HepG2 (cell line): ENCODE data around the gene CNOT1. TPM values are rescaled to one million over a fixed set of nuclear protein-coding genes. Genes with fewer than 3 reads are reported as not detected.

ENCODE experiments used
- BORCS8-MEF2B ChIP-seq: sonication (generic); formaldehyde crosslinking; IDR thresholded peaks from 2 replicates; pipeline ENCODE4 v1.8.0; 2022; ENCODE audit warnings: mild to moderate bottlenecking, missing genetic modification reagents
- ERF ChIP-seq: IDR thresholded peaks from 2 replicates; pipeline ENCODE4 v1.6.1; 2018; ENCODE audit warnings: missing biosample characterization, missing genetic modification reagents
- FOXK1 ChIP-seq: sonication (generic); formaldehyde crosslinking; IDR thresholded peaks from 2 replicates; pipeline ENCODE4 v1.4.0; 2020; ENCODE audit warnings: low read depth, missing genetic modification reagents, borderline replicate concordance
- MAFF ChIP-seq: IDR thresholded peaks from 2 replicates; pipeline ENCODE4 v1.6.1; 2011; ENCODE audit warnings: low read depth, low read length, improper control_type of control experiment
- MBD4 ChIP-seq: IDR thresholded peaks from 2 replicates; pipeline ENCODE4 v1.6.1; 2012; ENCODE audit warnings: low read length, inconsistent platforms, borderline replicate concordance
- NCOA1 ChIP-seq: sonication (generic); formaldehyde crosslinking; IDR thresholded peaks from 2 replicates; pipeline ENCODE4 v1.9.0; 2021; ENCODE audit warnings: missing genetic modification reagents
- PCBP2 ChIP-seq: fragments of 200-400 bp; formaldehyde crosslinking; optimal IDR thresholded peaks from 2 replicates; pipeline ENCODE3; 2018; ENCODE audit warnings: low read length, low read depth; ENCODE audit not compliant: poor library complexity, severe bottlenecking
- SATB2 ChIP-seq: sonication (generic); formaldehyde crosslinking; IDR thresholded peaks from 2 replicates; pipeline ENCODE4 v1.5.0; 2020; ENCODE audit warnings: missing genetic modification reagents
- SOX13 ChIP-seq, 3 experiments: fragments of 450-650 bp in 1 of 3; sonication (generic) in 1 of 3; formaldehyde crosslinking in 1 of 3; IDR thresholded peaks in 2 of 3; conservative IDR thresholded peaks in 1 of 3; 2 replicates each; pipeline versions ENCODE4 v1.5.0 to v1.6.1; 2016 to 2020; ENCODE audit warnings: antibody characterized with exemption in 1 of 3, mild to moderate bottlenecking in 1 of 3, missing compliant biosample characterization in 1 of 3, missing genetic modification reagents in 1 of 3, moderate library complexity in 1 of 3
- SP140L ChIP-seq: sonication (generic); formaldehyde crosslinking; IDR thresholded peaks from 2 replicates; pipeline ENCODE4 v1.4.0; 2020; ENCODE audit warnings: missing genetic modification reagents, borderline replicate concordance
- TBP ChIP-seq: sonication (generic); formaldehyde crosslinking; IDR thresholded peaks from 2 replicates; pipeline ENCODE4 v1.5.0; 2020; ENCODE audit warnings: missing genetic modification reagents
- TBX2 ChIP-seq: sonication (generic); formaldehyde crosslinking; IDR thresholded peaks from 2 replicates; pipeline ENCODE4 v1.5.0; 2020; ENCODE audit warnings: missing genetic modification reagents, mild to moderate bottlenecking, borderline replicate concordance
- ZNF225 ChIP-seq: sonication (generic); formaldehyde crosslinking; IDR thresholded peaks from 2 replicates; pipeline ENCODE4 v1.4.0; 2020; ENCODE audit warnings: mild to moderate bottlenecking, missing genetic modification reagents
- ZNF326 ChIP-seq: sonication (generic); formaldehyde crosslinking; IDR thresholded peaks from 2 replicates; pipeline ENCODE4 v1.4.0; 2020; ENCODE audit warnings: missing genetic modification reagents, borderline replicate concordance
- ZNF775 ChIP-seq: sonication (generic); formaldehyde crosslinking; IDR thresholded peaks from 2 replicates; pipeline ENCODE4 v1.4.0; 2020; ENCODE audit warnings: missing genetic modification reagents, mild to moderate bottlenecking, moderate library complexity, borderline replicate concordance
- ZNF792 ChIP-seq: IDR thresholded peaks from 2 replicates; pipeline ENCODE4 v1.6.1; 2016
- ZNF883 ChIP-seq: sonication (generic); formaldehyde crosslinking; IDR thresholded peaks from 2 replicates; pipeline ENCODE4 v1.5.1; 2020; ENCODE audit warnings: mild to moderate bottlenecking, missing genetic modification reagents; ENCODE audit errors: not compliant biosample characterization
- polyA plus RNA-seq, 8 experiments: library from polyadenylated mRNA; depleted of rRNA in 3 of 8; stranded (reverse) in 7 of 8; unstranded in 1 of 8; fragments of >200 nt; fragmentation: Illumina TruSeq in 4 of 8; extraction: Trizol in 4 of 8; gene quantifications; 2 replicates each; pipeline versions ENCODE4 v1.2.1 to v1.2.3, GENCODE V29; 2011 to 2016; ENCODE audit warnings: low read depth in 4 of 8, missing spikeins in 1 of 8, mixed read lengths in 1 of 8; ENCODE audit not compliant: insufficient read depth in 1 of 8
- total RNA-seq, 5 experiments: library from RNA; depleted of rRNA; stranded (reverse); fragments of >200 nt; fragmentation: Illumina TruSeq; extraction: Trizol; gene quantifications; 2 replicates each; pipeline ENCODE4 v1.2.3, GENCODE V29; 2016; ENCODE audit warnings: low read depth in 1 of 5
- TF ChIP-seq, protein P1 (sequence below): sonication (generic); formaldehyde crosslinking; IDR thresholded peaks from 2 replicates; pipeline ENCODE4 v1.4.0; 2020; ENCODE audit warnings: missing genetic modification reagents, borderline replicate concordance
- TF ChIP-seq, protein P2 (sequence below): sonication (generic); formaldehyde crosslinking; IDR thresholded peaks from 2 replicates; pipeline ENCODE4 v1.8.1; 2022; ENCODE audit warnings: low read depth, mild to moderate bottlenecking, missing genetic modification reagents
- TF ChIP-seq, protein P3 (sequence below): sonication (generic); formaldehyde crosslinking; conservative IDR thresholded peaks from 2 replicates; pipeline ENCODE4 v1.4.0; 2020; ENCODE audit warnings: missing genetic modification reagents
- TF ChIP-seq, protein P4 (sequence below): sonication (generic); formaldehyde crosslinking; IDR thresholded peaks from 2 replicates; pipeline ENCODE4 v1.5.0; 2020; ENCODE audit warnings: missing genetic modification reagents, mild to moderate bottlenecking, borderline replicate concordance

Gene CNOT1
- total and polyA plus RNA-seq, 2 of the 13 experiments (the other 11 are each of a cell fraction or from before 2014, with no cell fraction given), result 188 to 232 TPM

DNA sequence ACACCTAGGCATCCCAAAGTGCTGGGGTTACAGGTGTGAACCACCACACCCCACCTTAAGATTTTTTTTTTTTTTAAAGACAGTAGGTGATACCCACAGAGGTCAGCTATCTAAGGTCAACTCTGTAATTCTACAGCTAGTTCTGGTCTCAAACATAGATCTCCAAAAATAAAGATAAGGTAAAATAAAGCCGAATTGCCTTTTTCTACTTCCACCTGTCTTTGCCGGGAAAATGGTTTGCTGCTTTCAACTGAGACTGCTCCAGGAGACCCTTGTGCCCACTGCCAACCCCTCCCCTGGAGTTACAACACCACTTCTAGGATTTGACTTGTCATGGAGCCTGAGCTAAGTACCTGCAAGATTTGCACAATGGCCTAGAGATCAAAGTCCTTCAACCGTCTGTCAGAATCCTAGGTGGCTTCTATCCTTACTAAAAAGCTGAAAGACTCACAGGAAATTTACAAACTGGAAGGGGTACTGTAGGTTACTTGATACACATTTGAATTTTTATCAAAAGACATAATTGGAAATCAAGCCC lies 4.7 kb upstream of the CNOT1 start (continued):
- TF ChIP-seq, protein P1, sequence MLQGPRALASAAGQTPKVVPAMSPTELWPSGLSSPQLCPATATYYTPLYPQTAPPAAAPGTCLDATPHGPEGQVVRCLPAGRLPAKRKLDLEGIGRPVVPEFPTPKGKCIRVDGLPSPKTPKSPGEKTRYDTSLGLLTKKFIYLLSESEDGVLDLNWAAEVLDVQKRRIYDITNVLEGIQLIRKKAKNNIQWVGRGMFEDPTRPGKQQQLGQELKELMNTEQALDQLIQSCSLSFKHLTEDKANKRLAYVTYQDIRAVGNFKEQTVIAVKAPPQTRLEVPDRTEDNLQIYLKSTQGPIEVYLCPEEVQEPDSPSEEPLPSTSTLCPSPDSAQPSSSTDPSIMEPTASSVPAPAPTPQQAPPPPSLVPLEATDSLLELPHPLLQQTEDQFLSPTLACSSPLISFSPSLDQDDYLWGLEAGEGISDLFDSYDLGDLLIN (CRISPR knock-in tag), result no peak
- TF ChIP-seq ERF, result no peak
- TF ChIP-seq, protein P2, sequence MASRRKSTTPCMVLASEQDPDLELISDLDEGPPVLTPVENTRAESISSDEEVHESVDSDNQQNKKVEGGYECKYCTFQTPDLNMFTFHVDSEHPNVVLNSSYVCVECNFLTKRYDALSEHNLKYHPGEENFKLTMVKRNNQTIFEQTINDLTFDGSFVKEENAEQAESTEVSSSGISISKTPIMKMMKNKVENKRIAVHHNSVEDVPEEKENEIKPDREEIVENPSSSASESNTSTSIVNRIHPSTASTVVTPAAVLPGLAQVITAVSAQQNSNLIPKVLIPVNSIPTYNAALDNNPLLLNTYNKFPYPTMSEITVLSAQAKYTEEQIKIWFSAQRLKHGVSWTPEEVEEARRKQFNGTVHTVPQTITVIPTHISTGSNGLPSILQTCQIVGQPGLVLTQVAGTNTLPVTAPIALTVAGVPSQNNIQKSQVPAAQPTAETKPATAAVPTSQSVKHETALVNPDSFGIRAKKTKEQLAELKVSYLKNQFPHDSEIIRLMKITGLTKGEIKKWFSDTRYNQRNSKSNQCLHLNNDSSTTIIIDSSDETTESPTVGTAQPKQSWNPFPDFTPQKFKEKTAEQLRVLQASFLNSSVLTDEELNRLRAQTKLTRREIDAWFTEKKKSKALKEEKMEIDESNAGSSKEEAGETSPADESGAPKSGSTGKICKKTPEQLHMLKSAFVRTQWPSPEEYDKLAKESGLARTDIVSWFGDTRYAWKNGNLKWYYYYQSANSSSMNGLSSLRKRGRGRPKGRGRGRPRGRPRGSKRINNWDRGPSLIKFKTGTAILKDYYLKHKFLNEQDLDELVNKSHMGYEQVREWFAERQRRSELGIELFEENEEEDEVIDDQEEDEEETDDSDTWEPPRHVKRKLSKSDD, result no peak
- no peak for TF ChIP-seq ZNF775
- TF ChIP-seq SOX13 (IDR thresholded peaks at IDR 0.05), result peak; percentile 43; the same call in 1 of the 2 replicates
- TF ChIP-seq SOX13 (CRISPR knock-in tag; conservative IDR thresholded peaks at IDR 0.05 in 1 of 2, IDR thresholded peaks at IDR 0.05 in 1 of 2), result peak in 1 of 2 experiments; percentile 70; a peak in 2 of 4 replicates
- no peak for TF ChIP-seq BORCS8-MEF2B
- TF ChIP-seq SP140L (CRISPR knock-in tag), result no peak
- TF ChIP-seq, protein P3, sequence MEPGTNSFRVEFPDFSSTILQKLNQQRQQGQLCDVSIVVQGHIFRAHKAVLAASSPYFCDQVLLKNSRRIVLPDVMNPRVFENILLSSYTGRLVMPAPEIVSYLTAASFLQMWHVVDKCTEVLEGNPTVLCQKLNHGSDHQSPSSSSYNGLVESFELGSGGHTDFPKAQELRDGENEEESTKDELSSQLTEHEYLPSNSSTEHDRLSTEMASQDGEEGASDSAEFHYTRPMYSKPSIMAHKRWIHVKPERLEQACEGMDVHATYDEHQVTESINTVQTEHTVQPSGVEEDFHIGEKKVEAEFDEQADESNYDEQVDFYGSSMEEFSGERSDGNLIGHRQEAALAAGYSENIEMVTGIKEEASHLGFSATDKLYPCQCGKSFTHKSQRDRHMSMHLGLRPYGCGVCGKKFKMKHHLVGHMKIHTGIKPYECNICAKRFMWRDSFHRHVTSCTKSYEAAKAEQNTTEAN (CRISPR knock-in tag), result no peak
- TF ChIP-seq PCBP2, result no peak
- no peak for TF ChIP-seq TBX2 (CRISPR knock-in tag)
- TF ChIP-seq NCOA1, result no peak
- peak; percentile 48; the same call in 1 of the 2 replicates for TF ChIP-seq MAFF
- TF ChIP-seq, protein P4, sequence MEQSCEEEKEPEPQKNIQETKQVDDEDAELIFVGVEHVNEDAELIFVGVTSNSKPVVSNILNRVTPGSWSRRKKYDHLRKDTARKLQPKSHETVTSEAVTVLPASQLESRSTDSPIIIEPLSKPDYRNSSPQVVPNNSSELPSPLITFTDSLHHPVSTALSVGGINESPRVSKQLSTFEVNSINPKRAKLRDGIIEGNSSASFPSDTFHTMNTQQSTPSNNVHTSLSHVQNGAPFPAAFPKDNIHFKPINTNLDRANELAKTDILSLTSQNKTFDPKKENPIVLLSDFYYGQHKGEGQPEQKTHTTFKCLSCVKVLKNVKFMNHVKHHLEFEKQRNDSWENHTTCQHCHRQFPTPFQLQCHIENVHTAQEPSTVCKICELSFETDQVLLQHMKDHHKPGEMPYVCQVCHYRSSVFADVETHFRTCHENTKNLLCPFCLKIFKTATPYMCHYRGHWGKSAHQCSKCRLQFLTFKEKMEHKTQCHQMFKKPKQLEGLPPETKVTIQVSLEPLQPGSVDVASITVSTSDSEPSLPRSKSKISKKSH (CRISPR knock-in tag), result no peak
- TF ChIP-seq SATB2 (CRISPR knock-in tag), result peak; percentile 60; the same call in 1 of the 2 replicates
- no peak for TF ChIP-seq ZNF225
- TF ChIP-seq TBP (CRISPR knock-in tag), result no peak
- TF ChIP-seq ZNF326 (CRISPR knock-in tag), result no peak
- TF ChIP-seq MBD4, result no peak
- no peak for TF ChIP-seq ZNF883 (CRISPR knock-in tag)
- TF ChIP-seq FOXK1, result no peak; the same call in 1 of the 2 replicates
- TF ChIP-seq ZNF792 (CRISPR knock-in tag), result peak; percentile 82
